ENCODE data around the gene INPP5A.

INPP5A gene

DNA sequence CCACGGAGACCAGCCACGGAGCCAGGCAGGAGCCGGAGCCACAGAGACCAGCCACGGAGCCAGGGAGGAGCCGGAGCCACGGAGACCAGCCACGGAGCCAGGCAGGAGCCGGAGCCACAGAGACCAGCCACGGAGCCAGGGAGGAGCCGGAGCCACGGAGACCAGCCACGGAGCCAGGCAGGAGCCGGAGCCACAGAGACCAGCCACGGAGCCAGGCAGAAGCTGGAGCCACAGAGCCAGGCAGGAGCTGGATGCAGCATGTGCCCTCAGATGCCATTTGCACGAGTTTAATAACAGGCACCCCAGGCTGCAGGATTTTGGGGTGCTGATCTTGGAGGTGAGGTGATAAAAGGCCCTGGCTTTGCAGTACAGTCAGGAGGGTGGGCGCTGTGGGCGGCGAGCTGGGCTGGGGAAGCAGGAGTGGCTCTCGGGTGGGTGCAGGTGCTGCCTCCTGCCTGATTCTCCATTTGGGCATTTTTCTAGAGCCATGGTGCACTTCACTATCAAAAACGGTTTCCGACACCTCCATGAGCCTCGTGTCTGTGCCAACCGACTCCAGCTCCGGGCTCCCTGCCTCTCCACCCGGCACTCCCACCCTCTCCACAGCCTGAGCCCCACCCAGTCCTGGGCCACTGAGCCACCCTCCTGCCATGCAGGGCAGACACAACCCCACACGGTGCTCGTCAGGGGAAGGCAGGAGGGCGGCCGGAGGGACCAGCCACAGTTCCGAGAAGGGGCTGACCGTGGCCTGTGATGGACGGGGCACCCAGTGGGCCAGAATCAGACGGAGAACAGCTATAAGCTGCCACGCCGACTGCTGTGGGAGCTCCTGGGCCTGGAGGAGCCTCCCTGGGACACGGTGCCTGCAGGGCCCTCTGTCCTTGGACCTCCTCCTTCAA, 289.2 kb downstream of the INPP5A start:
- DNase-seq (ENCODE audit: low spot score) = peak; percentile 5

DNA sequence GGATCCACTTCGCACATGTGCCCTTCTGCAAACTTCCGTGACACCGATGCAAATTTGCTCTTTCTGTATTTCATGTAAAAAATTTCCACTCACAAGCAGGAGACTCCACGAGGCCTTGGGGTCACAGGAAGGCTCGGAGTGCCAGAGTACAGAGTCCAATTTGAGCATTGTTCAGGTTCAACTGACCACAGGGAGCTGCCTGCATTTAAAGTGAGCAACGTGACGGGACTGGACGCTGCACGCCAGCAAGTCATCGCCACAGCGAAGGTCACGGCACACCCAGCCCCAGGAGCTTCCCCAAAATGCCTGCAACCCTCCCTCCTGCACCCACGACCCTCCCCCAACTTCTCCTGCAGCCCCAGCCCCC, 289.8 kb downstream of the INPP5A start:
- DNase-seq (ENCODE audit: low spot score) = peak; percentile 4

DNA sequence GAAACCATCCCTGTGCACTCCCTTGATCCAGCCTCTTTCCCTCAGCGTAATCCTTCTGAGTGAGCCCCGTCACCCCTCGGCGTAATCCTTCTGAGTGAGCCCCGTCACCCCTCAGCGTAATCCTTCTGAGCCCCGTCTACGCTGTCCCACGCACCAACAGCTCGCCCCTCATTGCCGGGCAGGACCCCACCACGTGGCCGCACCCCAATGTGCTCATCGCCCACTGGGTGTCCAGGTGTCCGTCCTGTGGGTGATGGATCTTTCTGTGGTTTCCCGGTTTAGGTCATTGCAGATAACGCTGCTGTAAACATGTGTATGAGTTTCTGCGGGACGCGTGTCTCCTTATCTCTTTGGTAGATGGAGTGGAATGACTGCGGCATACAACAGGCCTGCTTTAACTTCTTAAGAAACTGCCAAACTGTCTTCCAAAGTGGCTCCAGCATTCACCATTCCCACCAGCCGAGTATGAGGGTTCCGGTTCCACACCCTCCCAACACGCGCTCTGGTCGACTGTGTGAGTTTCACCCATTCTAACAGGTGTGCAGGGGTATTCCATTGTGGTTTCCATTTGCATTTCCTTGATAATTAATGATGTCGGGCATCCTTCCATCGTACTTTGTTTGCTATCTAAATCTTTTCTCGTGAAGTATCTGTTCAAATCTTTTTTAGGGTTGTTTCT, 290.4 kb downstream of the INPP5A start:
- peak; percentile 2 for DNase-seq (ENCODE audit: low spot score)

GRCh38 chr10:132828681-132829080, 291.1 kb downstream of the INPP5A start:
- no peak for DNase-seq (ENCODE audit: low spot score)

- DNase-seq (ENCODE audit: low spot score) = peak; percentile 14
Measured at GRCh38 chr10:132829403-132829802, 291.8 kb downstream of the INPP5A start.

DNA sequence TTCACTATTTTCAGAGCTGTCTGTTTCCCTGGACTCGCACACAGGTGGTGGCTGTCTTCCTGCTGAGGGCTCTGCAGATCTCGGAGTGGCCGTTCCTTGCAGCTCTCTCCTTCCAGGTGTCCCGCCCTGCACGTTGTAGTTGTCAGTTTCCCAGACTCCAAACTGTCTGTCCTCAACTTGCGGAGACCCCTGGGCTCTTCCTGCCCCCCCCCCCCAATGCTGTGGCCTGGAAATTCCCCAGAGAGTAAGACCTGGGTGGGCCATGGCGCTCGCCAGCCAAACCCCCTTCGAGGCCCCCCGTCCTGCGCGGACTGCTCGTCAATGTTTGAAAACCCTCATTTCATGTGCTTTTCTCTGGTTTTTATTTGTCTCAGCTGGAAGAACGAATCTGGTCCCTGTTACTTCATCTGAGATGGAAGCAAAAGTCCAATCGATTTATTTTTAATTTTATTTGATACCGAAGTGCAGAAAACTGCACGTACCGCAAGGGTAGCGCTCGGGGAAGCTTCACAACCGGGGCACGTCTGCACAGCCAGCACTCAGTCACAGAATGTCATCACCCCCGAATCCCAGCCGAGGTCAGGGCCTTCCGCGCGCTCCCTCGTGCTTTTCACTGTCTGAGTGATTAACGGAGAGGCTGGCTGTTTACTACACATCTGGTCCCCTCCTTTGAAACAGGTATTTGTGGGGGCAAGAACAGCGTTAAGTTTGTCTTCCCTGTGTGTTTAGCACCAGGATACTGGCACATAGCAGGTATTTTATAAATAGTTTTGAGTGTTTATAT, 294.8 kb downstream of the INPP5A start:
- no peak for DNase-seq (ENCODE audit: low spot score)
